HG03060 (cell line): ENCODE data around the gene SERTAD1.
"Not testable (repeated sequence)": the region's sequence is repeated elsewhere in the genome, so short reads cannot be mapped to it uniquely, and the experiment has no call there.

Experiments used
- ATAC-seq: cut with Tn5 transposase; IDR thresholded peaks from one replicate; pipeline ENCODE4 v1.9.1; 2021; ENCODE audit warnings: low read depth, moderate number of reproducible peaks; ENCODE audit not compliant: unreplicated experiment

The SERTAD1 gene

DNA sequence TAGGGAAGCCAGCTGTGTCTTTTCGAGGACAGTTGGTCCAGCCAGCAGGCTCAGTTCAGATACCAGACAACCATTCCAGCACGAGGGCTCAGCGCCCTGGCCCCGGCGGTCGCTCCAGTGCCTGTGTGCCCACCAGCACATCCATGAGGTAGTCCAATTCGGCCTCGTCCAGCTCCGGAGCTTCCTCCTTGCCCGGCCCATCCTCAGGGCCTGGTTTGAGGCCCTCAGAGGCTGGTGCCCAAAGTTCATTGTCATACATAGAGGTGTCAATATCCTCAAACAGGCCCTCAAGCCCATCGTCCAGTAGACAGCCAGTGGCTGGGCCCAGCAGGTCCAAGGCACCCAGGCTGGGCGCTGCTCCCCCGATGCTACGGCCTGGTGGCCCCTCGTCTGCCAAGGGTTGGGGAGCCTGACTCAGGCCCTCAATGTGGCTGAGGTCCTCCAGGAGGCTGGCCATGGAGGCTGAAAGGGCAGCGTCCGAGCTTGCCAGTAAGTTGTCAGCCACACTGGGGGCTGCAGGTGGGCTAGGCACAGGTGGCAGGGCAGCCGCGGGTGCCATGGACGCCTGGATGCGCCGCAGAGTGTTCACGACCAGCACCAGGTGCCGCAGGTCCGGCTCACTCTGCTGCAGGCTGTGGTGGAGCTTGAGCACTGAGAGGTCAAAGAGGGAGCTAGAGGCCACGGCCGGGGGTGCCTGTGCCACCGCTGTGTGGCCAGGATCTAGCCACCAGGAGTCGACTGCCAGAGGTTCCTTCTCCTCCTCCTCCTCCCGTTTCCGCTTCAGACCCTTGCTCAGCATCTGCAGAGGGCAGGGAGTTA is 2.8 kb downstream of the SERTAD1 start:
- no peak for ATAC-seq

DNA sequence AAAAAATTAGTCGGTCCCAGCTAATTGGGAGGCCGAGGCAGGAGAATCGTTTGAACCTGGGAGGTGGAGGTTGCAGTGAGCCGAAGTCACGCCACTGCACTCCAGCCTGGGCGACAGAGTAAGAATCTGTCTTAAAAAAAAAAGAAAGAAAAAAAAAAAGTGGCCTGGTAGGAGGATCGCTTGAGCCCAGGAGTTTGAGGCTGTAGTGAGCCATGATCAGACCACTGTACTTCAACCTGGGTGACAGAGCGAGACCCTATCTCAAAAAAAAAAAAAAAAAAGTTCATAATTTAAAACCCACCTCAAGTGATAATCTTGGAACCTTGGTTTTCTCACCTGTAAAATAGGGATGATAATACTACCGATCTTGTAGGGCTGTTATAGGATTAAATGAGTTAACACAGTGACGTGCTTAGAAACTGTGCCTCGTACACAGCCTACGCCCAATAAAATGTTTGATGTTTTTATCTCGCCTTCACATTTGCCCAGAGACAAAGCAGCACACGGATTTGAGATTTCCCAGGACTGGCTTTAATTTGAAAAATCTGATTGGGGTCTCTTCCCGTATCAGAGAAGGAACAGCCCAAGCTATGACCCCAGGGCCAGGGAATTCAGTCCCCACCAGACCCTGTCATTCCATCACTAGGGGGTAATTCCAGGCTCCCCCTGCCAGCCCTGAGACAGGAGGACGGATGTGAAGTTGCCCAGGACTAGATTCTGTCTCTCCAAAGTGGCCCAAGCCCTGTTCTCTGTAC is 3.6 kb downstream of the SERTAD1 start:
- no peak for ATAC-seq

DNA sequence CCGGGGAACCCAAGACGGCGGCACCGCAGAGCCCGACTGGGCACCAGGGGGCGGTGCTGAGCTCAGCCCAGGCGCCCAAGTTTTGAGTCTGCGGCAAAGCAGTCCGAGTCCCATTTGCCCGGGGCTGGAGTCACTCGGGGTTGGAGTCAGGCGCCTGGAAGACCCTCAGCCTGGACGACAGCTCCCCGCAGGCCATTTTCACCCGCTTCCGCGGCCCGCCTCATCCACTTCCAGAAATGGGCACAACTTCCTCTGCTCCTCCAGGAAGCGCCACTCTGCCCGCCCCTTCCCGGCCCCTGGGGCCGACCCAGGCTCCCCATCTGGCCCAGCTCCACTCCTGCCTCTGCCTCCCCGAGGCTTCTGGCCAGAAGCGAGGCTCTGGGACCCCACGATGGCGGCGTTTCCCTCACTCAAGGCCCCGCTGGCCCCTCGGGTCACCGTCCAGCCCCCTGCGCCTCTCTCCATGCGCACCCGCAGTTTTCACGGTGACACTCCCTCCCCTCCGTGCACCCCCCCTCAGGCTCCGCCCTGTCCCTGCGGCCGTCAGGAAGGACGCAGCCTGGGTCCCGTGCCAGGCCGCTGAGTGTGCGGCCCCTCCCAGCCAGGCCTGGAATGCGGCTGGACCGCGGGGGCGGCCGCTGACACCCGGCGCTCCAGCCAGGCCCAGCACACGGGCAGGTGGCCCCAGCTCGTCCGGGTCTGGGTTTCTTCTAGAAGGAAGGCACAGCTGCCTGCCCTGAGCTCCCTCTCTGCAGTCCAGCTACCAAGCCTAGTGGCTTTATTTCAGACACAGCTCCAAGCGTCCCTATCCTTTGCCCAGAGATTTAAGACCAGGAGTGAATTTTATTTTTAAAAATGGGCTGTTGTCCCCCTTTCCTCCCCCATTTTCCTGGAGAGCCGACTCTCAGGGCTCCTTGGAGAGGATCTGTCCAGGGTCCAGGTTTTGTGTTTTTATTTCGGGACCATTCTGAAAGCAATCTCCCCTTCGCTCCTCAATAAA is 4.7 kb downstream of the SERTAD1 start:
- ATAC-seq = no peak

DNA sequence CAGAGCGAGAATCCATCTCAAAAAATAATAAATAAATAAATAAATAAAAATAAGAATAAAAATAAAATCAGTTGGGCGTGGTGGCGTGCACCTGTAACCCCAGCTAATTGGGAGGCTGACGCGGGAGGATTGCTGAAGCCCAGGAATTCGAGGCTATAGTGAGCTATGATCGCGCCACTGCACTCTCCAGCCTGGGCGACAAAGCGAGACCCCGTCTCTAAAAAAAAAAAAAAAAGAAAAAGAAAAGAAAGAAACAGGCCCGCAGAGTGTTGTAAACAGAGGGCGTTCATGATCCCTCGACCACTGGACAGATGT is 5.4 kb downstream of the SERTAD1 start:
- no peak for ATAC-seq

DNA sequence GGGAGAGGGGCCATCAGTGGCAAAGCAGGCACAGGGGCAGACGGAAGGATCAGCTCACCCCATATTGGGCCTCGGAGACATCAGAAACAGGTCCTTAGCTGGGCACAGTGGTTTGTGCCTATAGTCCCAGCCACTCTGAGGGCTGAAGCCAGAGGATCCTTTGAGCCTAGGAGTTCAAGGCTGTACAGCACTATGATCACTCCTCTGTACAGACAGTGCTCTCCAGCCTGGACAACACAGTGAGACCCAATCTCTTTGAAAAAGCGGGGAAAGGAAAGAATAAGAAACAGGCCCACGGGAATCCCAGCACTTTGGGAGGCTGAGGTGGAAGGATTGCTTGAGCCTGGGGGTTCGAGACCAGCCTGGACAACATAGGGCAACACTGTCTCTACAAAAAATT is 6.0 kb downstream of the SERTAD1 start:
- ATAC-seq = no peak

DNA sequence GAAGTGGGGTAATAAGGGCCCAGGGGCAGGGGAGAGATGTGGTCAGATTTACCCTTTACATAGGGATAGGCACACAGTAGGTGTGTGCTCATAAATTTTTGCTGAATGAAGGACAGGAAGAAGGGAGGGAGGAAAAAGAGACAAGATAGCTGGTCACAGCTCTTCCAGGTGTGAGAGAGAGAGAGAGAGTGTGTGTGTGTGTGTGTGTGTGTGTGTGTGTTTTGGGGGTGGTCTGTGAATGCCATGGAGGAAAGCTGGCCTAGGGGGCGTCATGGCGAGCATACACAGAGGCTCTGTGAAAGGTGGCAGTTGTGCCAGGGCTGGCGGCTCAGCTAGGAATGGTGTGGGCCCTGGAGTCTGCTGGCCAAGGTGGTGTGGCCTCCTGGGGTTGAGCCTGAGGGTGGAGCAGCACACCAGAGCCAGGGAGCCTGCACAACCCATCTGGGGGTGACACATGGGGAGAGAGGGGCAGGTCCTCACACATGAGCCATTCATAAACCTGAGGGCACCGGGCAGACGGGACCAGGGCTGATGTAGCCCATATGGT is 6.7 kb downstream of the SERTAD1 start:
- no peak for ATAC-seq

DNA sequence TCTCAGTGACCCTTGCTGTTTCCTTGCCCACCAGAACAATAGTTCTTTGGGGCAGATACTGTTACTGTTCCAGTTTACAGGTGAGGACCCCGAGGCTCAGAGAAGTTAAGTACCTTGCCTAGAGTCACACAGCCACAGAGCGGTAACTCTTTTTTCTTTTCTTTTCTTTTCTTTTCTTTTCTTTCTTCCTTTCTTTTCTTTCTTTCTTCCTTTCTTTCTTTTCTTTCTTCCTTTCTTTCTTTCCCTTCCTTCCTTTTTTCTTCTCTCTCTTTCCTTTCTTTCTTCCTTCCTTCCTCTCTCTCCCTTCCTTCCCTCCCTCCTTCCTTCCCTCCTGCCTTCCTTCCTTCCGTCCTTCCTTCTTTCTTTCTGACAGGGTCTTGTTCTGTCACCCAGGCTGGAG is 7.8 kb downstream of the SERTAD1 start:
- no peak for ATAC-seq

DNA sequence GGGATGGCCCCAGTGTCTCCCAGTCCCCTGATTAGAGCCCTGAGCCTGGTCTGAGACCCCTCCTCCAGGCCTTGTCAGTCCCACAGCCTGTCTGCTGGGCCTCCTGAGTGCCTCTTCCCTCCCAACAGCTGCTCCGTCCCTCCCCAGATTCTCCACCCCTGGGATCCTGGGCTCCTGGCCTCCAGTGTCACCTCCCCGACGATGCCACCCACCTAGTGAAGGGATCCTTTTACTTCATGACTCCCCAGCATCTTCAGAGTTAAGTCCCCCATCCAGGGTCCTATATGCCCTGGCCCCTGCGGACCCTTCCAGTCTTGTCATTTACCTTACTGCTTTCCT is 8.2 kb downstream of the SERTAD1 start:
- no peak for ATAC-seq

DNA sequence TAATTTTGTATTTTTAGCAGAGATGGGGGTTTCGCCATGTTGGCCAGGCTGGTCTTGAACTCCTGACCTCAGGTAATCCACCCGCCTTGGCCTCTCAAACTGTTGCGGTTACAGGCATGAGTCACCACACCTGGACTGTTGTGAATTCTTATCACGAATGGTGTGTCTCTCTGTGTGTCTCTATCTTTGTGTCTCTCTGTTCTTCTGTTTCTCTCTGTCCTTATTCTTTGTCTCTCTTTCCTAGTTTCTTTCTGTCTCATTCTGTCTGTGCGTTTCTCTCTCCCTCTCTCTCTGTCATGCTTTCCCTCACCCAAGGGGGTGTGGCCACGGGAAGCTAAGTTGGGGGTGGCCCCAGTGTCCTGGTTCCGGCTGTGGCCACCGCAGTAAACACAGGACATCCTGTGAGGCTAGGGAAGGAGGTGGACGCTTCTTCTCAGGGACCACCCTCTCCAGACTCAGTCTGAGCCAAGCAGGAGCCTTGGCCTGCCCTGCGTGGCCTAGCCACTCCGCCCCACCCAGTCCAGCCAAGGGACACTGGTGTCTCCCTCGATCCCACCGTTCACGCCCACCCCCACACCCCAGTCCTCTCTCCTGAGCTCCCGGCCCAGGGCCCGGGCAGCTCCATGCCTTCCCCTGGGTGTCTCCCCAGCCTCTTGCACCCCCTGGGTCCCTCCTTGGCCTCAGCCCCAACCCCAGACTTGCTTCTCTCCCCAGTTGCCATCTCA is 8.7 kb downstream of the SERTAD1 start:
- ATAC-seq = no peak

DNA sequence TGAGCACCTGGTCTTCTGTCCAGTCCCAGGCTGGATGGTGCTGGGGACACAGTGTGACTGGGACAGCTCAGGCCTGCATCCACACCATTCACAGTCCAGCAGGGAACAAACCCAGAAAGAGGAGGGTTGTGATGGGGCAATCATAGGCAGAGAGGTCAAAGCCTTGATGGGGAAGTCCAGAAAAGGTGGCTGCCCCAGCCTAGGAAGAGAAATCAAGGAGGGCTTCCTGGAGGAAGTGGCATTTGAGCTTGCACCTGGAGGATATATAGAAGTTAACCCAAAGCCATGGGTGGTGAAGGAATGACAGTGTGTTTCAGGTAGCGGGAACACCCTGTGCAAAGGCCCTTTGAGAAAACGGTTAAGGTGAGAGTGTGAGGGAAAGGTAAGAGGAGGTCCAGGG is 10.0 kb downstream of the SERTAD1 start:
- ATAC-seq = no peak

DNA sequence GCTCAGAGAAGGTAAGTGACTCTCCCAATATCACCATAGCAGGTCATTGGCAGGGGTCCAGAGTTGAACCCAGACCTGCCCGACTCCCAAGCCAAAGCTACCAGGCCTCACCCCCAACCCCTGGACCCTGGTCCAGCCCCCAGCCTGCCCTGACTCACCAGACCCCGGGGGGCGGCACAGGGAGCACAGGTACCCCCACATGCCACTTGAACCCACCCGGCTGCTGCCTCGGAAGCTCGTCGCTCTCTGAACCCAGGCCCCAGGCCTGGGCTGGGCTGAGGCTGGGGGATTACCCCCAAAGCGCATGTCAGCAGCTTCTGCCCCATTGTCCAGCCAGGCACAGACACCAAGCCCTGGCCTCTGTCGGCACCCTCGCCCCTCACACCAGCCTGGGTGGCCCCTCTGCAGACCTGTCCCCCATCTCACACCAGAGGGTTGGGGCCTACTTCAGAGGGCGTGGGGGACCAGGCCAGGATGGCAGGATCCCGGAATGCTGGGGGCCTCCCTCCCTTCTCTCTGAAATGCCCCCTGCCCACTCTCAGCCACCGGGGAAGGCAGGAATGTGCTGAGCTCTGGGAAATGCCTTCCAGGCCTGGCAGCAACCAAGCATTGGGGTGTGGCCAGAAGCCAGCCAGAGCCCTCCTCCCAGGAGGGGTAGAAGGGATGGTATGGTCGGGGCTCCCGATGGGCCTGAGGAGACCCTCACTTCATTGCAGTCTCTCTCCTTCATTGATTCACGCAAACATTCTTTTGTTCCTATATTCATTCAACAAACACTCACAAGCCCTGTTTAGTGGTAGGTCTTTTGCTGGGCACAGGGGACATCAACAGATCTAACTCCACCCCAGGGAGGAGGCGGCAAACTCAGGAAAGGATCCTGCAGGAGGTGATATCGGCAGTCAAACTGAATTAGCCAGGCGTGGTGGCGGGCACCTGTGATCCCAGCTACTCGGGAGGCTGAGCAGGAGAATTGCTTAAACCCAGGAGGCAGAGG is 11.0 kb downstream of the SERTAD1 start:
- ATAC-seq = no peak

DNA sequence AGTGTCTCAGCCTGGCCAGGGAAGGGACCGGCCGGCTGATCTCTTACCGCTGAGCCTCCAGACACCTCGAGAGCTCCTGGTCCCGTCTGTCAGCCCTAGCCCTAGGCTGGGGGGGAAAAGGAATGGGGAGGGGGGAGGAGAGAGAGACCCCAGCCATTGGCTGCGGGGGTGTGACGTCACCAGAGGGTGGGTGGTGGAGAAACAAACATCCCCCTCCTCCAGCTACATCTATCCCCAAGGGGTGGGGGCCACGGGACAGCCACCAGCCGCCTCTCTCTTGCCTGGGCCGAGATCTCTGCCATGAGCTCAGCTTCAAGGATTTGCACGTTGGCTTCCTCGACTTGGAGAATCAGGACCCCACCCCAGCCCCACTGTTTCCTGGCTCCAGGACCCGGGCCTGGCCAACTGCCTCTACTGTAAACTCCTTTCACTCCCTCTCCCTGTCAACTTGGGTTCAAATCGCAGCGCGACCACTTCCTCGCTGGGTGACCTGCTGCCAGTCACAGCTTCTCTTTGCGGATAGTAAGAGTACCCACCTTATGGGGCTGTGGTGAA is 12.4 kb downstream of the SERTAD1 start, which contains the start of gene PRX:
Gene PRX, minus strand, starts transcription at position 88 of the 555 bp plus-strand sequence. CDS start 5,446 bp downstream, outside the sequence.
- no peak for ATAC-seq

DNA sequence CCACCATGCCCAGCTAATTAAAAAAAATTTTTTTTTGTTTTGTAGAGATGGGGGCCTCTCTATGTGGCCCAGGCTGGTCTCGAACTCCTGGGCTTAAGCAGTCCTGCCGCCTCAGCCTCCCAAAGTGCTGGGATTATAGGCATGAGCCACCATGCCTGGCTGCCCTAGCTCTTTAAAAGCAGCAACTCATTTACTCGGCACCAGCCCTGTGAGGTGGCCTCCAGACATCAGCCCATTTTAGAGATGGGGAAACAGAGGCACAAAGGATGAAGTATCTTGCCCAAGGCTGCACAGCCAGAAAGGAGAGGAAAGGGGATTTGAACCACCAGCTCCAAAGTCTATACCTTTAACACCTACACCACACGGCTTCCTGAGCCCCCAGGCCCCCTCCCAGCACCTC is 12.9 kb downstream of the SERTAD1 start:
- no peak for ATAC-seq

DNA sequence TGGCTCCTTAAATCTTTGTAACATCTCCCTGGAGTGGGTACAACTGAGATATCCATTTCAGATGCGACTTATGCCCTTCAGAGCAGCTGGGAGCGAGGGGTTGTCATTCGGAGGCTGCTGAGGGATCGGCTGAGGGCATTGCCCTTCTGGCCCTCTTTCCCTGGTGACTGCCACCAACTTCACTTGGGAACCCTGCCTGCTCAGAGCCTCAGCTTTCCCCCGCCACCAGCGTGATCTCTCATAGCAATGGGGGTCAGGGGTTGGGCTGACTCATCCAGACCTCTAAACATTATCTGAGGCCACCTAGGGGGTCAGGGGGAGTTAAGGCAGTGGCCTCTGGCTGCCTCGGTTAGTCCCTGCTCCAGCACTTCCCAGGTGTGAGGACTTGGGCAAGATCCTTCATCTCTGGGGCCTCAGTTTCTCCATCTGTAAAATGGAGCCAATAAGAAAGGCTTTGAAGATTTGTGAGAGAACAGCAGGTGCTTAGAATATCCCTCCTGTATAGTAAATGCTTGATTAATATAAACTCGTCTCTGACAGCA is 13.8 kb downstream of the SERTAD1 start:
- ATAC-seq = no peak

DNA sequence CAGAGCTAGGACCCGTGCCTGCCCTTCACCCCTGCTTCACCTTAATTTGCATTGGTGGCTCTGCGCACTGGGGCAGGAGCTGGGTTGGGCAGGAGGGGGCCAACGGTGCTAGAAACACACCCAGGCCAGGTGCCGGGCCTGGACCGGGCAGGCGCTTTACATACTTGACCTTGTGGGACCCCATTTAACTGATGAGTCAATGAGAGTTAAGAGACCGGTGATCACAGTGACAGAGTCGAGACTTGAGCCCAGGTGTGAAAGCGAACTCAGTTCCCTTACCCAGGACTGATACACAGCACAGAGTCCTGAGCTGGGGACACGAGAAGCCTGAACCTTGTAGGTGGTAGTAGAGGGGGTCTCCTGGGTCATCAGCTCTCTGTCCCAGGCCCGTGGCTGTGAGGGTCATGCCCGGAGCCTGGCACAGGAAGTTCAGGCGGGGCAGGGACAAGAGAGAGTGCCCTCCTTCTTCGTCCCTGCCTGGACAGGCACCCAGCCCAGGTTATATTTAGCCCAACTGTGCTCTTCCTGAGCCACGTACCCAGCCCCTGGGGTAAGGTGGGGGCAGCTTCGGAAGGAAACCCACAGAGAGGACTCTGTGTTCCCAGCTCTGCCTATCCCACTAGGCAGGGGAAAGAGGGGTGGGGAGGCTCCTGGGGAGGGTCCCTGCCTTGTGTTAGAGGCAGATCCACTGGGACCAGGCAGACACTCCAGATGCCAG is 14.5 kb downstream of the SERTAD1 start:
- ATAC-seq = no peak

DNA sequence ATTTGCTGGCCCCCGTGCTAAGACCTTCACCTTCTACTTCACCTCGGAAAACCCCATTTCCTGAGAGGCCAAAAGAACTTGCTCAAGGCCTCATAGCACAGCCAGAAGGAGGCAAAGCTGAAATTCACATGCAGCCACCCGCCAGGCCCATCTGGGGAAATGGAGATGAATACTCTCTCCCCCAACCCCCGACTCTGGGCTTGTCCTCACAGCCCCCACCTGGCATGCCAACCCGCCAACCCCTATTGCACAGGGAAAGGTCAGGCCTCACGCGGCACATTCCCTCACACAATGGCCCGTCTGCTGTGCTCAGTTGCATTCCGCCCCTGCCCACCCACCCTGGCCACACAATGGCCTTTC is 15.8 kb downstream of the SERTAD1 start:
- no peak for ATAC-seq

DNA sequence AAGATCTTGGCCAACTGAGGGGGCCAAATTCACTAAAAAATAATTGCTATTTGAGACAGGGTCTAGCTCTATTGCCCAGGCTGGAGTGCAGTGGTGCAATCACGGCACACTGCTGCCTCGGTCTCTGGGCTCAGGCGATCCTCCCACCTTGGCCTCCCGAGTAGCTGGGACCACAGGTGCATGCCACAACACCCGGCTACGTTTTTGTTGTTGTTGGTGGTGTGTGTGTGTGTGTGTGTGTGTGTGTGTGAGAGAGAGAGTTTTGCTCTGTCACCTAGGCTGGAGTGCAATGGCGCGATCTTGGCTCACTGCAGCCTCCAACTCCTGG is 17.2 kb downstream of the SERTAD1 start:
- not testable (repeated sequence) for ATAC-seq
